MM.1S (cell line): Measurements from ENCODE around the gene KCTD2.
A peak's percentile ranks its signal among the peaks of the same experiment; 100 is the strongest.
"Not testable (repeated sequence)": the region's sequence is repeated elsewhere in the genome, so short reads cannot be mapped to it uniquely, and the experiment has no call there.

Source experiments
- DNase-seq: peaks from one replicate; pipeline ENCODE4 v3.0.0-alpha.2; 2015
- H2AFZ ChIP-seq: fragments of 300-600 bp; sonication (generic); 2 replicates; pipeline ENCODE4 v1.6.0; 2016; ENCODE audit warnings: antibody characterized with exemption, low read length
- H3F3A ChIP-seq: fragments of 300-600 bp; sonication (generic); 2 replicates; pipeline ENCODE4 v1.6.1; 2016; ENCODE audit warnings: mild to moderate bottlenecking, antibody characterized with exemption, low read length, moderate library complexity, mixed read lengths; ENCODE audit not compliant: insufficient read depth
- H3K27ac ChIP-seq: fragments of 300-600 bp; sonication (generic); 2 replicates; pipeline ENCODE4 v1.5.1; 2016; ENCODE audit warnings: mild to moderate bottlenecking, low read length
- H3K27me3 ChIP-seq: fragments of 300-600 bp; sonication (generic); replicated peaks from 2 replicates; pipeline ENCODE4 v1.6.0; 2016; ENCODE audit warnings: low read length; ENCODE audit not compliant: insufficient read depth
- H3K36me3 ChIP-seq: fragments of 300-600 bp; sonication (generic); replicated peaks from 2 replicates; pipeline ENCODE4 v1.6.1; 2016; ENCODE audit warnings: mild to moderate bottlenecking, low read length, mixed read lengths; ENCODE audit not compliant: insufficient read depth
- H3K4me1 ChIP-seq: fragments of 300-600 bp; sonication (generic); 2 replicates; pipeline ENCODE4 v1.6.1; 2016; ENCODE audit warnings: low read length, mixed read lengths
- H3K4me2 ChIP-seq: fragments of 300-600 bp; sonication (generic); 2 replicates; pipeline ENCODE4 v1.6.0; 2016; ENCODE audit warnings: low read depth, low read length
- H3K4me3 ChIP-seq: fragments of 300-600 bp; sonication (generic); 2 replicates; pipeline ENCODE4 v1.5.1; 2016; ENCODE audit warnings: low read length, mixed read lengths
- H3K79me2 ChIP-seq: fragments of 300-600 bp; sonication (generic); 2 replicates; pipeline ENCODE4 v1.6.1; 2016; ENCODE audit warnings: mixed run types, low read length, mixed read lengths
- H3K9ac ChIP-seq: fragments of 300-600 bp; sonication (generic); 2 replicates; pipeline ENCODE4 v1.6.1; 2016; ENCODE audit warnings: low read length, mixed read lengths
- H3K9me2 ChIP-seq: fragments of 300-600 bp; sonication (generic); replicated peaks from 2 replicates; pipeline ENCODE4 v1.6.1; 2016; ENCODE audit warnings: mild to moderate bottlenecking, low read length, mixed read lengths; ENCODE audit not compliant: insufficient read depth
- H3K9me3 ChIP-seq: fragments of 300-600 bp; sonication (generic); replicated peaks from 2 replicates; pipeline ENCODE4 v1.6.1; 2016; ENCODE audit warnings: mild to moderate bottlenecking, low read length, mixed read lengths; ENCODE audit not compliant: insufficient read depth
- H4K20me1 ChIP-seq: fragments of 300-600 bp; sonication (generic); 2 replicates; pipeline ENCODE4 v1.6.1; 2016; ENCODE audit warnings: mild to moderate bottlenecking, low read length, moderate library complexity, mixed read lengths; ENCODE audit not compliant: insufficient read depth
- CTCF ChIP-seq: fragments of 300-600 bp; sonication (generic); IDR thresholded peaks from 2 replicates; pipeline ENCODE4 v1.5.1; 2016; ENCODE audit warnings: antibody characterized with exemption, low read length, mixed read lengths
- EZH2 ChIP-seq: fragments of 300-600 bp; sonication (generic); optimal IDR thresholded peaks from 2 replicates; pipeline ENCODE3; 2017; ENCODE audit warnings: low read depth, mild to moderate bottlenecking, antibody characterized with exemption, low read length, mixed read lengths
- EZH2phosphoT487 ChIP-seq: fragments of 300-600 bp; sonication (generic); IDR thresholded peaks from 2 replicates; pipeline ENCODE4 v1.6.1; 2018; ENCODE audit warnings: antibody characterized with exemption, low read length

The KCTD2 gene

DNA sequence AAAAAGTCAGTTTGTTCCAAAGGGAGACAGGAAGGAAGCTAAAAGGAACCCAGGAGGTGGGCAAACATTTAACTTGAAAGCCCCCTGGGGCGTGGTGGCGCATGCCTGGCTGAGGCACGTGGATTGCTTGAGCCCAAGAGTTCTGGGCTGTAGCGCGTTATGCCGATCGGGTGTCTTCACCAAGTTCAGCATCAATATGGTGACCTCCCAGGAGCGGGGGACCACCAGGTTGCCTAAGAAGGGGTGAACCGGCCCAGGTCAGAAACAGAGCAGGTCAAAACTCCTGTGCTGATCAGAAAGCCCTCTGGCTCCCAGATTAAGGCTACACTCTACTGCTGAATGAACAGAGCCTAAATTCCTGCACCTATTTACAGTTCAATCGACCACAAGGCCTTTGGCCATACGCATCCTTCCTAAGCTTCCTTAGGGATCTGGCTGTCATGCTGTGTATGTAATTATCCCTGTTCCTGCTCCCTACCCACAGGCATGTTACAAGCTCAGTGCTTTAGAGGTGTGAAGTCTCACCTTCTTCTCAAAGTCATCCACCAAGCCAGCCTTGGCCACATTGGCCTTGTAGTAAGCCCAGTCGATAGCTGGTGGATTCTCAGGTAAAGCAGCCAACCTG lies 5.3 kb upstream of the KCTD2 start:
- TF ChIP-seq CTCF (no peak), EZH2 (no peak), EZH2phosphoT487 (no peak)
- Histone ChIP-seq H2AFZ (no peak overlapping the region), H3K36me3 (no peaks in the 10 kb centered on the region), H3K79me2 (peaks cover 17% of the 10 kb centered on the region), H3K9me3 (no peaks in the 10 kb centered on the region), H3F3A (0 out of 2 replicates have a peak, but pooled peaks cover 4% of the 10 kb centered on the region), H3K4me1 (no peaks in the 10 kb centered on the region), H3K4me3 (no peak overlapping the region), H4K20me1 (no peaks in the 10 kb centered on the region), H3K9ac (no peak overlapping the region), H3K27ac (no peak overlapping the region), H3K4me2 (no peak overlapping the region), H3K27me3 (no peaks in the 10 kb centered on the region), H3K9me2 (no peaks in the 10 kb centered on the region)
- no peak for DNase-seq

DNA sequence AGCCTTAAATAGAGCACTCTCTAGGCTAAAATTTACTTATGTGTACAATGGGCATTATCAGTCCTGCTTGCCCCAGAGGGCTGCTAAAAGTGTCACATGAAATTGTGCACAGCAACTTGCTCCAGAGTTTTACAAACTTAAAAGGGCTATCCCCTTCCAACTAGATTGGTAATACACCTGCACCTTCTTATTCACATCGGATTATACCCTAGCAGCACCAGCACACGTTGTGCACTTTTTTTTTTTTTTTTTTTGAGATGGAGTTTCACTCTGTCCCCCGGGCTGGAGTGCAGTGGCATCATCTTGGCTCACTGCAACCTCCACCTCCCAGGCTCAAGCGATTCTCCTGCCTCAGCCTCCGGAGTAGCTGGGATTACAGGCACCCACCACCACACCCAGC lies 3.2 kb upstream of the KCTD2 start:
- H2AFZ ChIP-seq, H3F3A ChIP-seq, H3K9me3 ChIP-seq, H4K20me1 ChIP-seq, H3K4me1 ChIP-seq, H3K4me2 ChIP-seq, H3K9ac ChIP-seq, H3K36me3 ChIP-seq, H3K27ac ChIP-seq, H3K27me3 ChIP-seq, H3K4me3 ChIP-seq, H3K9me2 ChIP-seq, DNase-seq: not testable (repeated sequence)
- peaks cover 26% of the 10 kb centered on the region for H3K79me2 ChIP-seq

DNA sequence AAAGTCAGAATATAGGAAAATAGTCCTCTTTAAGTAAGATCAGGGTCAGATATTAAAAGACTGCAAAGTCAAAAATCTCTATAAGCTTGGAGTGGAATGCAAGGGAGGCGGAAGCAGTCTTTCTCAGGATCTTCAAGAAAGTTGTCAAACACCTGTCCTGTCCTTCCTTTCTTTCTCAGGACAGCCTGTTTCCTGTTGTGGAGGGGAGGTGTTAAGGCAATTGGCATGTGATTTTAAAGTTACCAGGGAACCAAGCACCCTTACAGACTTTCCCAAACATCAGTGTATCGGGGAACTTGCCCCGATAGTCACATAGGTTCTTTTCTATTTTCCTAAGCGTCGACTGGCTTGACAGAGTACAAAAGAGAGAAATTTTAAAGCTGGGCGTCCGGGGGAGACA lies 2.3 kb upstream of the KCTD2 start:
- no peaks in the 10 kb centered on the region for H3K9me3 ChIP-seq
- no peaks in the 10 kb centered on the region for H3K27me3 ChIP-seq
- peaks cover 6% of the 10 kb centered on the region for H3K4me1 ChIP-seq
- no peak overlapping the region for H3K4me2 ChIP-seq
- DNase-seq: no peak
- H3K36me3 ChIP-seq: no peaks in the 10 kb centered on the region
- no peaks in the 10 kb centered on the region for H4K20me1 ChIP-seq
- H2AFZ ChIP-seq: no peak overlapping the region
- no peak overlapping the region for H3K4me3 ChIP-seq
- H3K9me2 ChIP-seq: no peaks in the 10 kb centered on the region
- H3K9ac ChIP-seq: no peak overlapping the region
- TF ChIP-seq EZH2: no peak
- no peak for TF ChIP-seq EZH2phosphoT487
- no peak for TF ChIP-seq CTCF
- no peak overlapping the region for H3K27ac ChIP-seq
- H3F3A ChIP-seq: no peaks in the 10 kb centered on the region; the same call in 1 of the 2 replicates
- H3K79me2 ChIP-seq: peaks cover 26% of the 10 kb centered on the region

GRCh38 chr17:75045946-75046406 lies 1.0 kb upstream of the KCTD2 start:
- H3K79me2 ChIP-seq: peaks cover 26% of the 10 kb centered on the region
- peak overlapping the region; percentile 33; the same call in 1 of the 2 replicates for H3K4me2 ChIP-seq
- not testable (repeated sequence) for H3K9me3 ChIP-seq, H3K9me2 ChIP-seq, H3F3A ChIP-seq, DNase-seq, H4K20me1 ChIP-seq, H3K27me3 ChIP-seq, H3K36me3 ChIP-seq, H3K4me1 ChIP-seq
- peak overlapping the region; percentile 99 for H3K4me3 ChIP-seq
- peak overlapping the region; percentile 68; the same call in 1 of the 2 replicates for H3K27ac ChIP-seq
- peak overlapping the region; percentile 94 for H3K9ac ChIP-seq
- H2AFZ ChIP-seq: peak overlapping the region; percentile 94; the same call in 1 of the 2 replicates
